Measurements from ENCODE around the gene LAPTM5.

The LAPTM5 gene

GRCh38 chr1:30777060-30777903 is 19.7 kb upstream of the LAPTM5 start:
- no peaks in the 10 kb centered on the region for H3K4me1 ChIP-seq (ENCODE audit: insufficient read depth, low read length)
- H3K4me3 ChIP-seq (ENCODE audit: low read depth in 1 of 2, low read length in 2 of 2): no peak overlapping the region
- no peaks in the 10 kb centered on the region for H3K36me3 ChIP-seq (ENCODE audit: insufficient read depth, low read length)
- H3K27me3 ChIP-seq (ENCODE audit: control insufficient read depth in 1 of 2, insufficient read depth in 2 of 2, low read length in 2 of 2): no peaks in the 10 kb centered on the region
- H3K9me3 ChIP-seq (ENCODE audit: low read length): no peaks in the 10 kb centered on the region
- H3K27ac ChIP-seq (ENCODE audit: low read depth, low read length): no peak overlapping the region
- H3K9ac ChIP-seq (ENCODE audit: low read length): no peak overlapping the region

GRCh38 chr1:30776097-30777059 is 18.8 kb upstream of the LAPTM5 start:
- Histone ChIP-seq H3K36me3 (ENCODE audit: insufficient read depth, low read length) (no peaks in the 10 kb centered on the region), H3K27me3 (ENCODE audit: control insufficient read depth in 1 of 2, insufficient read depth in 2 of 2, low read length in 2 of 2) (no peaks in the 10 kb centered on the region), H3K9me3 (ENCODE audit: low read length) (no peaks in the 10 kb centered on the region), H3K4me3 (ENCODE audit: low read depth in 1 of 2, low read length in 2 of 2) (no peak overlapping the region), H3K4me1 (ENCODE audit: insufficient read depth, low read length) (no peaks in the 10 kb centered on the region), H3K9ac (ENCODE audit: low read length) (no peak overlapping the region), H3K27ac (ENCODE audit: low read depth, low read length) (no peak overlapping the region)

- no peaks in the 10 kb centered on the region for H3K36me3 ChIP-seq (ENCODE audit: insufficient read depth, low read length)
- no peaks in the 10 kb centered on the region for H3K4me1 ChIP-seq (ENCODE audit: insufficient read depth, low read length)
- H3K9me3 ChIP-seq (ENCODE audit: low read length): no peaks in the 10 kb centered on the region
- H3K27me3 ChIP-seq (ENCODE audit: control insufficient read depth in 1 of 2, insufficient read depth in 2 of 2, low read length in 2 of 2): no peaks in the 10 kb centered on the region
- H3K27ac ChIP-seq (ENCODE audit: low read depth, low read length): no peak overlapping the region
- H3K4me3 ChIP-seq (ENCODE audit: low read depth in 1 of 2, low read length in 2 of 2): no peak overlapping the region
- no peak overlapping the region for H3K9ac ChIP-seq (ENCODE audit: low read length)
Measured at GRCh38 chr1:30775433-30775975, 17.9 kb upstream of the LAPTM5 start.

- H3K27ac ChIP-seq (ENCODE audit: low read depth, low read length): no peak overlapping the region
Measured at GRCh38 chr1:30774550-30775432, 17.2 kb upstream of the LAPTM5 start.

GRCh38 chr1:30773722-30774358 is 16.3 kb upstream of the LAPTM5 start:
- no peaks in the 10 kb centered on the region for H3K36me3 ChIP-seq (ENCODE audit: insufficient read depth, low read length)
- H3K27ac ChIP-seq (ENCODE audit: low read depth, low read length): no peak overlapping the region
- no peak overlapping the region for H3K4me3 ChIP-seq (ENCODE audit: low read depth in 1 of 2, low read length in 2 of 2)
- no peaks in the 10 kb centered on the region for H3K27me3 ChIP-seq (ENCODE audit: control insufficient read depth in 1 of 2, insufficient read depth in 2 of 2, low read length in 2 of 2)
- no peaks in the 10 kb centered on the region for H3K9me3 ChIP-seq (ENCODE audit: low read length)
- no peak overlapping the region for H3K9ac ChIP-seq (ENCODE audit: low read length)
- no peaks in the 10 kb centered on the region for H3K4me1 ChIP-seq (ENCODE audit: insufficient read depth, low read length)

More at GRCh38 chr1:30774550-30775432, 17.2 kb upstream of the LAPTM5 start:
- no peak overlapping the region for H3K9ac ChIP-seq (ENCODE audit: low read length)
- no peak overlapping the region for H3K4me3 ChIP-seq (ENCODE audit: low read depth in 1 of 2, low read length in 2 of 2)
- H3K36me3 ChIP-seq (ENCODE audit: insufficient read depth, low read length): no peaks in the 10 kb centered on the region
- no peaks in the 10 kb centered on the region for H3K27me3 ChIP-seq (ENCODE audit: control insufficient read depth in 1 of 2, insufficient read depth in 2 of 2, low read length in 2 of 2)
- H3K4me1 ChIP-seq (ENCODE audit: insufficient read depth, low read length): no peaks in the 10 kb centered on the region
- H3K9me3 ChIP-seq (ENCODE audit: low read length): no peaks in the 10 kb centered on the region

GRCh38 chr1:30771005-30771404 is 13.4 kb upstream of the LAPTM5 start:
- H3K4me1 ChIP-seq (ENCODE audit: insufficient read depth, low read length): no peaks in the 10 kb centered on the region
- H3K4me3 ChIP-seq (ENCODE audit: low read depth in 1 of 2, low read length in 2 of 2): no peak overlapping the region
- H3K9me3 ChIP-seq (ENCODE audit: low read length): no peaks in the 10 kb centered on the region
- H3K27ac ChIP-seq (ENCODE audit: low read depth, low read length): no peak overlapping the region
- H3K9ac ChIP-seq (ENCODE audit: low read length): no peak overlapping the region
- H3K36me3 ChIP-seq (ENCODE audit: insufficient read depth, low read length): no peaks in the 10 kb centered on the region
- H3K27me3 ChIP-seq (ENCODE audit: control insufficient read depth in 1 of 2, insufficient read depth in 2 of 2, low read length in 2 of 2): no peaks in the 10 kb centered on the region

GRCh38 chr1:30770150-30770549 is 12.6 kb upstream of the LAPTM5 start:
- H3K4me3 ChIP-seq (ENCODE audit: low read depth in 1 of 2, low read length in 2 of 2): no peak overlapping the region
- H3K9ac ChIP-seq (ENCODE audit: low read length): no peak overlapping the region
- no peaks in the 10 kb centered on the region for H3K9me3 ChIP-seq (ENCODE audit: low read length)
- H3K4me1 ChIP-seq (ENCODE audit: insufficient read depth, low read length): no peaks in the 10 kb centered on the region
- H3K27me3 ChIP-seq (ENCODE audit: control insufficient read depth in 1 of 2, insufficient read depth in 2 of 2, low read length in 2 of 2): no peaks in the 10 kb centered on the region
- no peaks in the 10 kb centered on the region for H3K36me3 ChIP-seq (ENCODE audit: insufficient read depth, low read length)
- H3K27ac ChIP-seq (ENCODE audit: low read depth, low read length): no peak overlapping the region

GRCh38 chr1:30768830-30769718 is 11.5 kb upstream of the LAPTM5 start:
- peaks cover 2% of the 10 kb centered on the region for H3K4me1 ChIP-seq (ENCODE audit: insufficient read depth, low read length)
- H3K36me3 ChIP-seq (ENCODE audit: insufficient read depth, low read length): no peaks in the 10 kb centered on the region

GRCh38 chr1:30768159-30768829 is 10.7 kb upstream of the LAPTM5 start:
- peaks cover 10% of the 10 kb centered on the region for H3K4me1 ChIP-seq (ENCODE audit: insufficient read depth, low read length)
- no peak overlapping the region for H3K4me3 ChIP-seq (ENCODE audit: low read depth in 1 of 2, low read length in 2 of 2)
- H3K27ac ChIP-seq (ENCODE audit: low read depth, low read length): no peak overlapping the region
- H3K9ac ChIP-seq (ENCODE audit: low read length): no peak overlapping the region
- H3K9me3 ChIP-seq (ENCODE audit: low read length): no peaks in the 10 kb centered on the region
- no peaks in the 10 kb centered on the region for H3K36me3 ChIP-seq (ENCODE audit: insufficient read depth, low read length)
- H3K27me3 ChIP-seq (ENCODE audit: control insufficient read depth in 1 of 2, insufficient read depth in 2 of 2, low read length in 2 of 2): no peaks in the 10 kb centered on the region

More at GRCh38 chr1:30768830-30769718, 11.5 kb upstream of the LAPTM5 start:
- no peaks in the 10 kb centered on the region for H3K27me3 ChIP-seq (ENCODE audit: control insufficient read depth in 1 of 2, insufficient read depth in 2 of 2, low read length in 2 of 2)
- no peak overlapping the region for H3K27ac ChIP-seq (ENCODE audit: low read depth, low read length)
- no peak overlapping the region for H3K4me3 ChIP-seq (ENCODE audit: low read depth in 1 of 2, low read length in 2 of 2)
- H3K9ac ChIP-seq (ENCODE audit: low read length): no peak overlapping the region
- H3K9me3 ChIP-seq (ENCODE audit: low read length): no peaks in the 10 kb centered on the region
